PC-3 (cell line): Measurements from ENCODE around the gene RNASEL. TPM values are rescaled to one million over a fixed set of nuclear protein-coding genes. Genes with fewer than 3 reads are reported as not detected.

Experiments used
- ATAC-seq: fragments of 200-7000 bp; cut with Tn5 transposase; 2 replicates; pipeline ENCODE4 v1.9.1; 2020; ENCODE audit warnings: mild to moderate bottlenecking, moderate library complexity
- BruUV-seq: library from RNA; stranded (reverse); fragments of 400-500 nt; replicated peaks from 2 replicates; lab custom pipeline; 2021; lab: Mats Ljungman, UMichigan
- CTCF ChIA-PET: fragments of 300-600 bp; sonication (Branson Sonifier 250); formaldehyde crosslinking; loops from one replicate; lab custom pipeline; 2022; ENCODE audit warnings: antibody characterized with exemption; lab: Charles Lee
- POLR2A ChIA-PET: fragments of 300-600 bp; sonication (Branson Sonifier 250); formaldehyde crosslinking; loops from one replicate; lab custom pipeline; 2022; ENCODE audit warnings: antibody characterized with exemption; ENCODE audit not compliant: unreplicated experiment; lab: Charles Lee
- DNase-seq: peaks from one replicate; pipeline ENCODE4 v3.0.0-alpha.2; 2015
- H2AFZ ChIP-seq: fragments of 300-600 bp; sonication (generic); 2 replicates; pipeline ENCODE4 v1.6.0; 2016; ENCODE audit warnings: antibody characterized with exemption, low read length
- H3F3A ChIP-seq: fragments of 300-600 bp; sonication (generic); one replicate; pipeline ENCODE4 v1.6.0; 2017; ENCODE audit warnings: antibody characterized with exemption, low read length, control low read depth, mild to moderate bottlenecking; ENCODE audit not compliant: unreplicated experiment
- H3K27ac ChIP-seq: fragments of 300-600 bp; sonication (generic); 2 replicates; pipeline ENCODE4 v1.5.1; 2016; ENCODE audit warnings: mild to moderate bottlenecking, low read length
- H3K27me3 ChIP-seq: fragments of 300-600 bp; sonication (generic); 2 replicates; pipeline ENCODE4 v1.6.1; 2016; ENCODE audit warnings: low read length, mixed read lengths
- H3K36me3 ChIP-seq: fragments of 300-600 bp; sonication (generic); 2 replicates; pipeline ENCODE4 v1.6.1; 2016; ENCODE audit warnings: low read depth, mixed run types, low read length, mixed read lengths
- H3K4me1 ChIP-seq: fragments of 300-600 bp; sonication (generic); 2 replicates; pipeline ENCODE4 v1.5.1; 2016; ENCODE audit warnings: low read length; ENCODE audit not compliant: insufficient read depth
- H3K4me2 ChIP-seq: fragments of 300-600 bp; sonication (generic); 2 replicates; pipeline ENCODE4 v1.6.0; 2016; ENCODE audit warnings: low read length
- H3K4me3 ChIP-seq: fragments of 300-600 bp; sonication (generic); 2 replicates; pipeline ENCODE4 v1.5.1; 2016; ENCODE audit warnings: mild to moderate bottlenecking, low read length, mixed read lengths
- H3K79me2 ChIP-seq: fragments of 300-600 bp; sonication (generic); 2 replicates; pipeline ENCODE4 v1.6.1; 2017; ENCODE audit warnings: low read length, mixed read lengths
- H3K9ac ChIP-seq: fragments of 300-600 bp; sonication (generic); 2 replicates; pipeline ENCODE4 v1.6.0; 2016; ENCODE audit warnings: mild to moderate bottlenecking, low read length
- H3K9me2 ChIP-seq: fragments of 300-600 bp; sonication (generic); replicated peaks from 2 replicates; pipeline ENCODE4 v1.6.1; 2016; ENCODE audit warnings: mixed run types, low read length, mixed read lengths
- H3K9me3 ChIP-seq: fragments of 300-600 bp; sonication (generic); 2 replicates; pipeline ENCODE4 v1.6.1; 2016; ENCODE audit warnings: low read length, mixed read lengths
- H4K20me1 ChIP-seq: fragments of 300-600 bp; sonication (generic); 2 replicates; pipeline ENCODE4 v1.6.1; 2016; ENCODE audit warnings: low read length, mixed read lengths
- EZH2 ChIP-seq: fragments of 300-600 bp; sonication (generic); IDR thresholded peaks from one replicate; pipeline ENCODE4 v1.6.1; 2017; ENCODE audit warnings: antibody characterized with exemption, mild to moderate bottlenecking, low read length; ENCODE audit not compliant: unreplicated experiment
- EZH2phosphoT487 ChIP-seq: fragments of 300-600 bp; sonication (generic); IDR thresholded peaks from 2 replicates; pipeline ENCODE4 v1.6.1; 2018; ENCODE audit warnings: mild to moderate bottlenecking, antibody characterized with exemption, low read length, borderline replicate concordance
- intact Hi-C: fragments of 100-400 bp; cut with micrococcal nuclease; formaldehyde crosslinking; loops from 2 replicates; pipeline ENCODE4 v1.9.0; 2023
- total RNA-seq: library from RNA; depleted of rRNA; stranded (reverse); fragments of >200 nt; gene quantifications from 2 replicates; pipeline ENCODE4 v1.2.3, GENCODE V29; 2014
- TF ChIP-seq, protein P1 (sequence below): fragments of 300-600 bp; sonication (generic); conservative IDR thresholded peaks from 2 replicates; pipeline ENCODE4 v1.5.1; 2017; ENCODE audit warnings: antibody characterized with exemption, low read depth, mild to moderate bottlenecking, low read length

The RNASEL gene
- total RNA-seq, 1 experiment from 2014 or later, result 1.3 TPM

DNA sequence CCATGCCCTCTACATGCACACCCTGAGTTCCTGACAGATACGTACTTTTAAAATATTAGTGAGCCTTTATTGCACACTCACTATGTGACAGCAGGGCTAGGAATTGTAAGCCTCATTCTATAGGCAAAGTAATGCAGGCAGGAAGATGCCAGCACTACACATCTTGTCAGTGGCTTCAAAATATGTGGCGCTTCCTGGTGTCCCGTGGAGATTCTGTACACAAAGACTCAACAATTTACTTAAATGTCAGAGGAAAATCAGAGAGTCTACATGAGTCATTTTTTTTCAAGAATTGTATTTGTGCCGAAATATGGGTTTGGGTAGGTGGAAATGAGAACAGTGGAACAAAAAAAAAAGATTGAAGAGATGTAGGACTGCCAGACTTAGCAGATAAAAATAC, 27.6 kb downstream of the RNASEL start:
- Histone ChIP-seq H3K9me3 (no peaks in the 10 kb centered on the region), H3K9ac (no peak overlapping the region), H3K4me2 (no peak overlapping the region), H2AFZ (no peak overlapping the region), H3K79me2 (no peaks in the 10 kb centered on the region), H3K36me3 (no peaks in the 10 kb centered on the region), H3K27me3 (no peaks in the 10 kb centered on the region), H3K4me1 (no peaks in the 10 kb centered on the region), H3F3A (no peaks in the 10 kb centered on the region), H3K4me3 (no peak overlapping the region), H4K20me1 (no peaks in the 10 kb centered on the region), H3K27ac (no peak overlapping the region), H3K9me2 (no peaks in the 10 kb centered on the region)
- no TSS peak for BruUV-seq
- POLR2A ChIA-PET, result no interaction called here
- no peak for ATAC-seq
- intact Hi-C loops, result no loop called here
- TF ChIP-seq EZH2phosphoT487 (no peak), EZH2 (no peak)
- TF ChIP-seq, protein P1, sequence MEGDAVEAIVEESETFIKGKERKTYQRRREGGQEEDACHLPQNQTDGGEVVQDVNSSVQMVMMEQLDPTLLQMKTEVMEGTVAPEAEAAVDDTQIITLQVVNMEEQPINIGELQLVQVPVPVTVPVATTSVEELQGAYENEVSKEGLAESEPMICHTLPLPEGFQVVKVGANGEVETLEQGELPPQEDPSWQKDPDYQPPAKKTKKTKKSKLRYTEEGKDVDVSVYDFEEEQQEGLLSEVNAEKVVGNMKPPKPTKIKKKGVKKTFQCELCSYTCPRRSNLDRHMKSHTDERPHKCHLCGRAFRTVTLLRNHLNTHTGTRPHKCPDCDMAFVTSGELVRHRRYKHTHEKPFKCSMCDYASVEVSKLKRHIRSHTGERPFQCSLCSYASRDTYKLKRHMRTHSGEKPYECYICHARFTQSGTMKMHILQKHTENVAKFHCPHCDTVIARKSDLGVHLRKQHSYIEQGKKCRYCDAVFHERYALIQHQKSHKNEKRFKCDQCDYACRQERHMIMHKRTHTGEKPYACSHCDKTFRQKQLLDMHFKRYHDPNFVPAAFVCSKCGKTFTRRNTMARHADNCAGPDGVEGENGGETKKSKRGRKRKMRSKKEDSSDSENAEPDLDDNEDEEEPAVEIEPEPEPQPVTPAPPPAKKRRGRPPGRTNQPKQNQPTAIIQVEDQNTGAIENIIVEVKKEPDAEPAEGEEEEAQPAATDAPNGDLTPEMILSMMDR, result no peak
- no peak for DNase-seq
- CTCF ChIA-PET, result no interaction called here

GRCh38 chr1:182560392-182560984, 28.6 kb downstream of the RNASEL start:
- Histone ChIP-seq H3K9me3 (no peaks in the 10 kb centered on the region), H3K4me1 (no peaks in the 10 kb centered on the region), H3K79me2 (no peaks in the 10 kb centered on the region), H3K9ac (no peak overlapping the region), H3F3A (no peaks in the 10 kb centered on the region), H4K20me1 (no peaks in the 10 kb centered on the region), H3K27ac (no peak overlapping the region), H3K4me3 (no peak overlapping the region), H3K4me2 (no peak overlapping the region), H3K36me3 (no peaks in the 10 kb centered on the region), H2AFZ (no peak overlapping the region), H3K27me3 (no peaks in the 10 kb centered on the region), H3K9me2 (no peaks in the 10 kb centered on the region)
- TF ChIP-seq EZH2 (no peak), EZH2phosphoT487 (no peak)
- TF ChIP-seq, protein P1, result no peak
- intact Hi-C loops, result no loop called here
- BruUV-seq, result no TSS peak
- CTCF ChIA-PET, result no interaction called here
- ATAC-seq (no peak), DNase-seq (no peak)
- POLR2A ChIA-PET, result no interaction called here

GRCh38 chr1:182556279-182556678, 32.8 kb downstream of the RNASEL start:
- no peak overlapping the region for H3K4me2 ChIP-seq
- ChIA-PET CTCF (no interaction called here), POLR2A (no interaction called here)
- no peaks in the 10 kb centered on the region for H4K20me1 ChIP-seq
- no peak overlapping the region for H3K9ac ChIP-seq
- H3K36me3 ChIP-seq, result no peaks in the 10 kb centered on the region
- no peaks in the 10 kb centered on the region for H3K9me3 ChIP-seq
- no peak for TF ChIP-seq EZH2
- TF ChIP-seq, protein P1, result no peak
- TF ChIP-seq EZH2phosphoT487, result no peak
- H3K79me2 ChIP-seq, result no peaks in the 10 kb centered on the region
- DNase-seq (no peak), ATAC-seq (no peak)
- no peak overlapping the region for H3K4me3 ChIP-seq
- intact Hi-C loops, result no loop called here
- H3F3A ChIP-seq, result no peaks in the 10 kb centered on the region
- no peak overlapping the region for H2AFZ ChIP-seq
- BruUV-seq, result no TSS peak
- no peaks in the 10 kb centered on the region for H3K9me2 ChIP-seq
- no peak overlapping the region for H3K27ac ChIP-seq
- H3K27me3 ChIP-seq, result no peaks in the 10 kb centered on the region
- H3K4me1 ChIP-seq, result no peaks in the 10 kb centered on the region
